ENCODE results near the gene MTMR2.

DNA sequence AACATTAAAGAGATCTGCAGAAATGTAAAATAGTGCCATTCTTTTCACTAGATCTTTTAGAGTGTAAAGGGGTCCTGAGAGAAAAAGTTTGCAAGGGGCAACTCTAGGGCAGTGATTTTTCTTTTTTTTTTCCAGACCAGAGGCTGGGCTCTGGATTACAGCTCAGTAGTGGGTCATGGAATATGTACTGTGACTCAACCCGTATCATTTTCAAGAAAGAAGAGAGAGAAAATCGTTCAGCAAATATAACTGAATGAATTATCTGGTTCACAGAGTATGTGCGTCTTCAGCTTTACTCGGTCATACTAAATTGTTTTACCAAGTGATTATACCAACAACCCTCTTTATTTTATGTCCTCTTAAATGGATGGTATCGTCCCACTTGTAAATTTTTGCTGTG, 129.8 kb downstream of the MTMR2 start:
- TF ChIP-seq, protein P1, sequence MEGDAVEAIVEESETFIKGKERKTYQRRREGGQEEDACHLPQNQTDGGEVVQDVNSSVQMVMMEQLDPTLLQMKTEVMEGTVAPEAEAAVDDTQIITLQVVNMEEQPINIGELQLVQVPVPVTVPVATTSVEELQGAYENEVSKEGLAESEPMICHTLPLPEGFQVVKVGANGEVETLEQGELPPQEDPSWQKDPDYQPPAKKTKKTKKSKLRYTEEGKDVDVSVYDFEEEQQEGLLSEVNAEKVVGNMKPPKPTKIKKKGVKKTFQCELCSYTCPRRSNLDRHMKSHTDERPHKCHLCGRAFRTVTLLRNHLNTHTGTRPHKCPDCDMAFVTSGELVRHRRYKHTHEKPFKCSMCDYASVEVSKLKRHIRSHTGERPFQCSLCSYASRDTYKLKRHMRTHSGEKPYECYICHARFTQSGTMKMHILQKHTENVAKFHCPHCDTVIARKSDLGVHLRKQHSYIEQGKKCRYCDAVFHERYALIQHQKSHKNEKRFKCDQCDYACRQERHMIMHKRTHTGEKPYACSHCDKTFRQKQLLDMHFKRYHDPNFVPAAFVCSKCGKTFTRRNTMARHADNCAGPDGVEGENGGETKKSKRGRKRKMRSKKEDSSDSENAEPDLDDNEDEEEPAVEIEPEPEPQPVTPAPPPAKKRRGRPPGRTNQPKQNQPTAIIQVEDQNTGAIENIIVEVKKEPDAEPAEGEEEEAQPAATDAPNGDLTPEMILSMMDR (IDR thresholded peaks at IDR 0.05 in 8 of 11, conservative IDR thresholded peaks at IDR 0.05 in 3 of 11), result no peak
- TF ChIP-seq POLR2AphosphoS5 (IDR thresholded peaks at IDR 0.05), result no peak
- no peak for TF ChIP-seq POLR2A (IDR thresholded peaks at IDR 0.05)
